OCI-LY3 (cell line): ENCODE results near the gene CASP8.
A peak's percentile ranks its signal among the peaks of the same experiment; 100 is the strongest.
"Not testable (repeated sequence)": the region's sequence is repeated elsewhere in the genome, so short reads cannot be mapped to it uniquely, and the experiment has no call there.

Experiments
- H2AFZ ChIP-seq: fragments of 200-600, 300-600 bp; shearing (Covaris generic); 2 replicates; pipeline ENCODE4 v1.6.0; 2014; ENCODE audit warnings: antibody characterized with exemption, low read depth, low read length
- H3K27ac ChIP-seq: fragments of 200-600, 300-600 bp; sonication (generic); 2 replicates; pipeline ENCODE4 v1.5.1; 2014; ENCODE audit warnings: mild to moderate bottlenecking, low read length, moderate library complexity, mixed read lengths
- H3K27me3 ChIP-seq: fragments of 200-600, 300-600 bp; sonication (generic); 2 replicates; pipeline ENCODE4 v1.6.1; 2014; ENCODE audit warnings: low read depth, low read length, mixed read lengths
- H3K36me3 ChIP-seq: fragments of 200-600, 300-600 bp; sonication (generic); replicated peaks from 2 replicates; pipeline ENCODE3; 2014; ENCODE audit warnings: low read depth, low read length, mixed read lengths
- H3K4me1 ChIP-seq: fragments of 300-600, 200-600 bp; sonication (generic); 2 replicates; pipeline ENCODE4 v1.6.1; 2014; ENCODE audit warnings: low read length, mixed read lengths
- H3K4me2 ChIP-seq: fragments of 200-600, 300-600 bp; sonication (generic); 2 replicates; pipeline ENCODE4 v1.6.1; 2014; ENCODE audit warnings: low read length, mixed read lengths
- H3K4me3 ChIP-seq: fragments of 300-600, 200-600 bp; sonication (generic); 2 replicates; pipeline ENCODE4 v1.5.1; 2014; ENCODE audit warnings: antibody characterized with exemption, mild to moderate bottlenecking, low read length, moderate library complexity
- H3K79me2 ChIP-seq: fragments of 300-600, 200-600 bp; shearing (Covaris generic); 2 replicates; pipeline ENCODE4 v1.6.1; 2014; ENCODE audit warnings: mild to moderate bottlenecking, low read length, mixed read lengths
- H3K9ac ChIP-seq: fragments of 300-600, 200-600 bp; shearing (Covaris generic); 2 replicates; pipeline ENCODE4 v1.6.0; 2014; ENCODE audit warnings: mild to moderate bottlenecking, low read length, moderate library complexity
- H3K9me3 ChIP-seq: fragments of 200-600, 300-600 bp; shearing (Covaris generic); 2 replicates; pipeline ENCODE4 v1.6.1; 2014; ENCODE audit warnings: low read length, mixed read lengths; ENCODE audit not compliant: insufficient read depth
- H4K20me1 ChIP-seq: fragments of 200-600, 300-600 bp; sonication (generic); 2 replicates; pipeline ENCODE4 v1.6.1; 2016; ENCODE audit warnings: low read length, mixed read lengths; ENCODE audit not compliant: insufficient read depth
- EZH2phosphoT487 ChIP-seq: fragments of 200-600 bp; shearing (Covaris generic); IDR thresholded peaks from 2 replicates; pipeline ENCODE4 v1.6.1; 2018; ENCODE audit warnings: antibody characterized with exemption, mixed run types, low read depth
- TF ChIP-seq, protein P1 (sequence below): fragments of 200-600, 300-600 bp; sonication (generic); IDR thresholded peaks from 2 replicates; pipeline ENCODE4 v1.5.1; 2014; ENCODE audit warnings: antibody characterized with exemption, low read length, low read depth

Gene CASP8

GRCh38 chr2:201235860-201236811, 24.2 kb upstream of the CASP8 start:
- H3K79me2 ChIP-seq, result peaks cover 50% of the 10 kb centered on the region
- peak overlapping the region; percentile 92 for H3K9ac ChIP-seq
- H2AFZ ChIP-seq, result no peak overlapping the region
- peak overlapping the region; percentile 90 for H3K4me3 ChIP-seq
- peaks cover 25% of the 10 kb centered on the region for H4K20me1 ChIP-seq
- peak overlapping the region; percentile 71 for H3K4me2 ChIP-seq
- TF ChIP-seq, protein P1, sequence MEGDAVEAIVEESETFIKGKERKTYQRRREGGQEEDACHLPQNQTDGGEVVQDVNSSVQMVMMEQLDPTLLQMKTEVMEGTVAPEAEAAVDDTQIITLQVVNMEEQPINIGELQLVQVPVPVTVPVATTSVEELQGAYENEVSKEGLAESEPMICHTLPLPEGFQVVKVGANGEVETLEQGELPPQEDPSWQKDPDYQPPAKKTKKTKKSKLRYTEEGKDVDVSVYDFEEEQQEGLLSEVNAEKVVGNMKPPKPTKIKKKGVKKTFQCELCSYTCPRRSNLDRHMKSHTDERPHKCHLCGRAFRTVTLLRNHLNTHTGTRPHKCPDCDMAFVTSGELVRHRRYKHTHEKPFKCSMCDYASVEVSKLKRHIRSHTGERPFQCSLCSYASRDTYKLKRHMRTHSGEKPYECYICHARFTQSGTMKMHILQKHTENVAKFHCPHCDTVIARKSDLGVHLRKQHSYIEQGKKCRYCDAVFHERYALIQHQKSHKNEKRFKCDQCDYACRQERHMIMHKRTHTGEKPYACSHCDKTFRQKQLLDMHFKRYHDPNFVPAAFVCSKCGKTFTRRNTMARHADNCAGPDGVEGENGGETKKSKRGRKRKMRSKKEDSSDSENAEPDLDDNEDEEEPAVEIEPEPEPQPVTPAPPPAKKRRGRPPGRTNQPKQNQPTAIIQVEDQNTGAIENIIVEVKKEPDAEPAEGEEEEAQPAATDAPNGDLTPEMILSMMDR, result peak; percentile 80
- TF ChIP-seq EZH2phosphoT487, result no peak
- peaks cover 33% of the 10 kb centered on the region for H3K36me3 ChIP-seq
- H3K27ac ChIP-seq, result 0 out of 2 replicates have a peak overlapping the region, but pooled peaks have one; percentile 5
- no peaks in the 10 kb centered on the region for H3K27me3 ChIP-seq
- no peaks in the 10 kb centered on the region for H3K9me3 ChIP-seq
- peaks cover 28% of the 10 kb centered on the region for H3K4me1 ChIP-seq

DNA sequence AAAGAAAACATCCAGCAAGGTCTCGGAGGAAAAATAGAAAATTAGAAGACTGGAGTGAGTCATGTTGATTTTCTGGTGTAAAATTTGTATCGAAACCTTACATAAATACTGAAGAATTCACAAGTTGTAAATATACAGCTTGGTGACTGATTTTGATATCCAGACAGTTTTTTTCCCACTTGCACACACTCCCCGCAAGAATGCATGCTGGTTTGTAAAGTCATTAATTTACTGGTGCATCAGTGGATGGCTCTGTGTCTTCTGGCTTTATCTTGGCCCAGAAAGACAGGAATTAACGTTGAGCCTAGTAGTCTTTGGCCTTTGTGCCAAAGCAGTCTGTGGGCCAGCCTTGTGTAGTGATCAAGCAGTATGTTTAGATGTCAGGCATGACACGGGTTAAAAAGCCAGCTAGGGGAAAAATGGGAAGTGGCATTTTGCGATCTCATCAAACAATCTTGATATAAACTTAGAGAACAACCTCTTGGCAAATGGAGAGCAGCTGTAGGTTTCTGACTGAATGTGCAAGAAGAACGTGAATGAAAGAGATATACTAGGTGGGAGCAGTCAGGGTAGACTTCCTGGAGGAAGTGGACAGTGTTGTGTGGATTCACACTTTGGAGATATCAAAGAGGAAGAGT, 22.7 kb upstream of the CASP8 start:
- Histone ChIP-seq H3K36me3 (peaks cover 41% of the 10 kb centered on the region), H3K4me1 (peaks cover 23% of the 10 kb centered on the region), H4K20me1 (peaks cover 25% of the 10 kb centered on the region), H3K9ac (no peak overlapping the region), H3K79me2 (peaks cover 50% of the 10 kb centered on the region), H2AFZ (no peak overlapping the region), H3K27me3 (no peaks in the 10 kb centered on the region), H3K4me3 (no peak overlapping the region), H3K27ac (no peak overlapping the region), H3K9me3 (no peaks in the 10 kb centered on the region), H3K4me2 (no peak overlapping the region)
- TF ChIP-seq, protein P1, result no peak
- TF ChIP-seq EZH2phosphoT487, result no peak

- H3K27ac ChIP-seq, H3K27me3 ChIP-seq, H3K9me3 ChIP-seq, H2AFZ ChIP-seq, H3K4me3 ChIP-seq, H3K9ac ChIP-seq, H3K4me2 ChIP-seq: not testable (repeated sequence)
- Histone ChIP-seq H3K79me2 (peaks cover 43% of the 10 kb centered on the region), H3K36me3 (peaks cover 41% of the 10 kb centered on the region), H3K4me1 (peaks cover 22% of the 10 kb centered on the region), H4K20me1 (peaks cover 25% of the 10 kb centered on the region)
These were observed 21.0 kb upstream of the CASP8 start for GRCh38 chr2:201239167-201239935.

GRCh38 chr2:201242571-201243277, 17.6 kb upstream of the CASP8 start:
- H3K4me1 ChIP-seq, result peaks cover 25% of the 10 kb centered on the region
- H3K9ac ChIP-seq, result no peak overlapping the region
- peaks cover 15% of the 10 kb centered on the region for H3K79me2 ChIP-seq
- H2AFZ ChIP-seq, result no peak overlapping the region
- peaks cover 30% of the 10 kb centered on the region for H3K36me3 ChIP-seq
- H3K9me3 ChIP-seq, result no peaks in the 10 kb centered on the region
- no peak overlapping the region for H3K27ac ChIP-seq
- 0 out of 2 replicates have a peak, but pooled peaks cover 5% of the 10 kb centered on the region for H4K20me1 ChIP-seq
- H3K4me3 ChIP-seq, result no peak overlapping the region
- no peaks in the 10 kb centered on the region for H3K27me3 ChIP-seq
- TF ChIP-seq EZH2phosphoT487, result no peak
- TF ChIP-seq, protein P1, result no peak
- H3K4me2 ChIP-seq, result no peak overlapping the region
